Mesodermal cell (in vitro differentiated cells): ENCODE measurements around the gene HOXA4.

Experiments
- H3K27ac ChIP-seq: 2 replicates; pipeline ENCODE4 v1.7.0; 2013; ENCODE audit warnings: mild to moderate bottlenecking, low read depth, low read length, moderate library complexity; ENCODE audit not compliant: severe bottlenecking
- H3K36me3 ChIP-seq: 2 replicates; pipeline ENCODE4 v1.7.1; 2013; ENCODE audit warnings: mild to moderate bottlenecking, low read length, moderate library complexity; ENCODE audit not compliant: control insufficient read depth, insufficient read depth
- H3K4me1 ChIP-seq: one replicate; pipeline ENCODE4 v1.7.1; 2013; ENCODE audit warnings: mild to moderate bottlenecking, low read length; ENCODE audit not compliant: insufficient read depth, control insufficient read depth, poor library complexity, severe bottlenecking
- H3K4me3 ChIP-seq: 2 replicates; pipeline ENCODE4 v1.7.0; 2013; ENCODE audit warnings: low read length, control low read depth, mild to moderate bottlenecking; ENCODE audit not compliant: insufficient read depth, poor library complexity, severe bottlenecking; ENCODE audit errors: extremely low read depth
- H3K9me3 ChIP-seq: 2 replicates; pipeline ENCODE4 v1.7.1; 2013; ENCODE audit warnings: mild to moderate bottlenecking, low read length, moderate library complexity; ENCODE audit not compliant: control insufficient read depth
- WGBS, 2 experiments: methylation state at CpG; one replicate each; pipeline ENCODE4 v1.1.5; 2013; ENCODE audit warnings: missing lambda C conversion rate in 2 of 2; ENCODE audit not compliant: insufficient coverage in 2 of 2; 5-methylcytosine and 5-hydroxymethylcytosine counted together

HOXA4 gene

GRCh38 chr7:27116962-27117886, 13.3 kb downstream of the HOXA4 start:
- no peaks in the 10 kb centered on the region for H3K36me3 ChIP-seq
- peaks cover 10% of the 10 kb centered on the region for H3K4me1 ChIP-seq
- no peaks in the 10 kb centered on the region for H3K9me3 ChIP-seq
- 9 to 10% methylated on average over 9 to 12 of the region's 12 CpGs for whole genome bisulfite sequencing, 2 experiments
- no peak overlapping the region for H3K4me3 ChIP-seq
- no peak overlapping the region for H3K27ac ChIP-seq

- H3K27ac ChIP-seq: no peak overlapping the region
- 5% methylated on average over 4 to 11 of the region's 20 CpGs for WGBS, 2 experiments
- no peaks in the 10 kb centered on the region for H3K9me3 ChIP-seq
- no peaks in the 10 kb centered on the region for H3K36me3 ChIP-seq
- peaks cover 10% of the 10 kb centered on the region for H3K4me1 ChIP-seq
- H3K4me3 ChIP-seq: peak overlapping the region; percentile 6
These were observed 14.3 kb downstream of the HOXA4 start for GRCh38 chr7:27116031-27116961.

GRCh38 chr7:27115221-27116026, 15.1 kb downstream of the HOXA4 start:
- H3K4me1 ChIP-seq: peaks cover 17% of the 10 kb centered on the region
- no peaks in the 10 kb centered on the region for H3K36me3 ChIP-seq
- peak overlapping the region; percentile 24 for H3K4me3 ChIP-seq
- WGBS, 2 experiments: 0 to 1% methylated on average over 35 to 36 of the region's 45 CpGs
- H3K27ac ChIP-seq: peak overlapping the region; percentile 71
- H3K9me3 ChIP-seq: no peaks in the 10 kb centered on the region

- WGBS, 2 experiments: 0 to 16% methylated on average over 3 to 4 of the region's 6 CpGs
- Histone ChIP-seq H3K27ac (peak overlapping the region; percentile 71), H3K9me3 (no peaks in the 10 kb centered on the region), H3K36me3 (no peaks in the 10 kb centered on the region), H3K4me1 (peaks cover 19% of the 10 kb centered on the region), H3K4me3 (no peak overlapping the region)
These were observed 15.7 kb downstream of the HOXA4 start for GRCh38 chr7:27114881-27115220.

GRCh38 chr7:27113991-27114769, 16.4 kb downstream of the HOXA4 start:
- 0% methylated on average over 4 to 5 of the region's 26 CpGs for WGBS, 2 experiments
- H3K4me1 ChIP-seq: peaks cover 19% of the 10 kb centered on the region
- H3K27ac ChIP-seq: peak overlapping the region; percentile 83

GRCh38 chr7:27112955-27113949, 17.3 kb downstream of the HOXA4 start:
- Histone ChIP-seq H3K4me3 (peak overlapping the region; percentile 27), H3K36me3 (no peaks in the 10 kb centered on the region), H3K4me1 (peaks cover 19% of the 10 kb centered on the region), H3K9me3 (no peaks in the 10 kb centered on the region), H3K27ac (peak overlapping the region; percentile 77)
- WGBS, 2 experiments: 0 to 1% methylated on average over 21 to 28 of the region's 57 CpGs

More at GRCh38 chr7:27113991-27114769, 16.4 kb downstream of the HOXA4 start:
- Histone ChIP-seq H3K36me3 (no peaks in the 10 kb centered on the region), H3K4me3 (peak overlapping the region; percentile 12), H3K9me3 (no peaks in the 10 kb centered on the region)

- Histone ChIP-seq H3K36me3 (no peaks in the 10 kb centered on the region), H3K9me3 (no peaks in the 10 kb centered on the region), H3K4me3 (no peak overlapping the region), H3K4me1 (peaks cover 21% of the 10 kb centered on the region), H3K27ac (no peak overlapping the region)
- WGBS, 2 experiments: no CpG with 5 or more reads among the region's 4 CpGs
These were observed 18.2 kb downstream of the HOXA4 start for GRCh38 chr7:27112361-27112760.

GRCh38 chr7:27111751-27112277, 18.7 kb downstream of the HOXA4 start:
- Histone ChIP-seq H3K4me1 (peaks cover 24% of the 10 kb centered on the region), H3K4me3 (no peak overlapping the region), H3K36me3 (no peaks in the 10 kb centered on the region), H3K27ac (peak overlapping the region; percentile 39), H3K9me3 (no peaks in the 10 kb centered on the region)
- WGBS, 2 experiments: no CpG with 5 or more reads among the region's 4 CpGs
